GM12878 (cell line): Measurements from ENCODE around the gene ZBTB39. TPM values are rescaled to one million over a fixed set of nuclear protein-coding genes. Genes with fewer than 3 reads are reported as not detected.

Source experiments
- ATAC-seq: fragments of 200-7000 bp; cut with Tn5 transposase; 3 replicates; pipeline ENCODE4 v1.9.1; 2020; ENCODE audit warnings: mild to moderate bottlenecking, moderate library complexity
- BruUV-seq: library from RNA; stranded (reverse); fragments of 400-500 nt; replicated peaks from 2 replicates; lab custom pipeline; 2021; lab: Mats Ljungman, UMichigan
- CTCF ChIA-PET: fragments of 300-600 bp; sonication (Branson Sonifier 250); formaldehyde crosslinking; extraction: SDS; loops from one replicate; lab custom pipeline; 2021; ENCODE audit warnings: inconsistent platforms; lab: Yijun Ruan, JAX
- POLR2A ChIA-PET: fragments of 350-600 bp; formaldehyde crosslinking; extraction: SDS; loops from one replicate; lab custom pipeline; 2021; ENCODE audit warnings: inconsistent platforms; lab: Charles Lee
- RAD21 ChIA-PET: fragments of 300-600 bp; sonication (Branson Sonifier 250); formaldehyde crosslinking; loops from one replicate; lab custom pipeline; 2023; ENCODE audit warnings: antibody characterized with exemption; ENCODE audit not compliant: unreplicated experiment; lab: Charles Lee
- SMC1A ChIA-PET: fragments of 300-600 bp; sonication (Branson Sonifier 250); formaldehyde crosslinking; loops from one replicate; lab custom pipeline; 2023; ENCODE audit not compliant: unreplicated experiment, uncharacterized antibody; lab: Charles Lee
- DNase-seq: peaks from one replicate; pipeline ENCODE4 v3.0.0-alpha.2; 2011; ENCODE audit warnings: low read depth, low spot score
- FAIRE-seq: peaks from 3 replicates; lab custom pipeline; 2011; peaks lifted over from hg19 to GRCh38; lab: Jason Lieb, UNC
- H2AFZ ChIP-seq: 2 replicates; pipeline ENCODE4 v1.6.0; 2011; ENCODE audit warnings: low read depth, low read length, control low read depth; ENCODE audit not compliant: control insufficient read depth
- H3K27ac ChIP-seq: 2 replicates; pipeline ENCODE4 v1.5.1; 2011; ENCODE audit warnings: control low read depth; ENCODE audit not compliant: control insufficient read depth, insufficient read depth
- H3K27me3 ChIP-seq, 2 experiments: replicated peaks in 1 of 2; 2 replicates each; pipeline versions ENCODE4 v1.6.0 to v1.6.1; 2011; ENCODE audit warnings: low read length in 1 of 2; ENCODE audit not compliant: control insufficient read depth in 2 of 2, insufficient read depth in 2 of 2
- H3K36me3 ChIP-seq, 2 experiments: 2 replicates each; pipeline ENCODE4 v1.5.1; 2011; ENCODE audit warnings: low read length in 1 of 2; ENCODE audit not compliant: control insufficient read depth in 2 of 2, insufficient read depth in 2 of 2
- H3K4me1 ChIP-seq: 2 replicates; pipeline ENCODE4 v1.6.1; 2011; ENCODE audit warnings: mild to moderate bottlenecking, low read length, moderate library complexity, mixed read lengths; ENCODE audit not compliant: control insufficient read depth, insufficient read depth
- H3K4me2 ChIP-seq: 2 replicates; pipeline ENCODE4 v1.6.0; 2011; ENCODE audit warnings: control low read depth; ENCODE audit not compliant: control insufficient read depth, insufficient read depth
- H3K4me3 ChIP-seq: fragments of 200-600 bp; sonication (generic); 2 replicates; pipeline ENCODE4 v1.5.1; 2016
- H3K79me2 ChIP-seq: 2 replicates; pipeline ENCODE4 v1.6.0; 2011; ENCODE audit warnings: low read length; ENCODE audit not compliant: control insufficient read depth, insufficient read depth
- H3K9ac ChIP-seq: 2 replicates; pipeline ENCODE4 v1.8.0; 2011; ENCODE audit warnings: low read length, control low read depth, mixed read lengths; ENCODE audit not compliant: control insufficient read depth, insufficient read depth
- H3K9me3 ChIP-seq: replicated peaks from 3 replicates; pipeline ENCODE4 v1.5.1; 2011; ENCODE audit warnings: mild to moderate bottlenecking, low read length; ENCODE audit not compliant: control insufficient read depth, insufficient read depth
- H4K20me1 ChIP-seq: 2 replicates; pipeline ENCODE4 v1.6.0; 2011; ENCODE audit not compliant: control insufficient read depth, insufficient read depth
- EED ChIP-seq: sonication (generic); IDR thresholded peaks from 2 replicates; pipeline ENCODE4 v1.6.1; 2016; ENCODE audit warnings: antibody characterized with exemption, low read depth
- ESRRA ChIP-seq: IDR thresholded peaks from 2 replicates; pipeline ENCODE4 v1.6.1; 2012; ENCODE audit warnings: mild to moderate bottlenecking, low read length, improper control_type of control experiment
- IKZF1 ChIP-seq: fragments of 450-650 bp; conservative IDR thresholded peaks from 2 replicates; pipeline ENCODE4 v1.6.1; 2017; ENCODE audit warnings: antibody characterized with exemption, mild to moderate bottlenecking
- MEF2B ChIP-seq: fragments of 450-650 bp; IDR thresholded peaks from 2 replicates; pipeline ENCODE4 v1.6.1; 2018; ENCODE audit warnings: mild to moderate bottlenecking, moderate library complexity; ENCODE audit not compliant: partially characterized antibody, poor library complexity, severe bottlenecking
- NKRF ChIP-seq: fragments of 450-650 bp; conservative IDR thresholded peaks from 2 replicates; pipeline ENCODE4 v1.6.1; 2017; ENCODE audit warnings: mild to moderate bottlenecking, moderate library complexity
- RAD51 ChIP-seq: fragments of 450-650 bp; IDR thresholded peaks from 2 replicates; pipeline ENCODE4 v1.6.1; 2016; ENCODE audit warnings: moderate library complexity, mild to moderate bottlenecking, inconsistent platforms
- SUPT20H ChIP-seq: IDR thresholded peaks from 2 replicates; pipeline ENCODE4 v1.6.1; 2011; ENCODE audit warnings: low read depth, mild to moderate bottlenecking, low read length, moderate library complexity, borderline replicate concordance; ENCODE audit not compliant: control insufficient read depth
- ZNF24 ChIP-seq: fragments of 450-650 bp; IDR thresholded peaks from 2 replicates; pipeline ENCODE4 v1.6.1; 2017; ENCODE audit warnings: antibody characterized with exemption, mild to moderate bottlenecking
- WGBS: methylation state at CpG from one replicate; pipeline ENCODE4 v1.1.6; 2016; ENCODE audit warnings: low lambda C conversion rate; ENCODE audit not compliant: insufficient replicate concordance, insufficient coverage; ENCODE audit errors: missing lambda C conversion rate; 5-methylcytosine and 5-hydroxymethylcytosine counted together
- in situ Hi-C: fragments of 300-500 bp; cut with MboI; formaldehyde crosslinking; loops from 9 replicates; pipeline ENCODE4 v1.14.3; 2018; ENCODE audit warnings: mixed read lengths
- intact Hi-C: fragments of 100-400 bp; cut with micrococcal nuclease; formaldehyde crosslinking; loops from one replicate; pipeline ENCODE4 v1.14.2; 2022; ENCODE audit not compliant: unreplicated experiment
- polyA plus RNA-seq, 11 experiments: library from polyadenylated mRNA; depleted of rRNA in 4 of 11; unstranded in 6 of 11; stranded (reverse) in 5 of 11; fragments of >200 nt; fragmentation: Nextera tagmentation in 4 of 11; fragmentation: Illumina TruSeq in 1 of 11; extraction: Ambion mirVana in 4 of 11; extraction: Trizol in 1 of 11; gene quantifications; 1 replicate in 1 of 11; 2 replicates in 10 of 11; pipeline versions ENCODE4 v1.2.1 to v1.2.3, GENCODE V29; 2011 to 2016; ENCODE audit warnings: inconsistent platforms in 2 of 11, missing spikeins in 2 of 11, low read depth in 1 of 11
- total RNA-seq, 4 experiments: library from RNA; depleted of rRNA in 3 of 4; stranded (reverse); fragments of >200 nt in 3 of 4; fragmentation: Illumina TruSeq in 1 of 4; extraction: Trizol in 1 of 4; gene quantifications; 2 replicates each; pipeline versions ENCODE4 v1.2.1 to v1.2.3, GENCODE V29; 2013 to 2021
- TF ChIP-seq, protein P1 (sequence below): IDR thresholded peaks from 2 replicates; pipeline ENCODE4 v1.6.1; 2012; ENCODE audit warnings: low read length, inconsistent platforms
- TF ChIP-seq, protein P2 (sequence below): IDR thresholded peaks from 2 replicates; pipeline ENCODE4 v1.6.1; 2012; ENCODE audit warnings: low read depth, low read length, improper control_type of control experiment

The ZBTB39 gene
- total and polyA plus RNA-seq, 10 of the 15 experiments (the other 5 are each of a cell fraction or from before 2014, with no cell fraction given) = 0.88 to 6.8 (median 4.4) TPM

GRCh38 chr12:57037264-57037663 lies 30.9 kb upstream of the ZBTB39 start:
- WGBS = 53% methylated on average over 3 of the region's 3 CpGs
- RAD21 ChIA-PET = no interaction called here
- H3K9ac ChIP-seq = no peak overlapping the region
- intact Hi-C loops = no loop called here
- in situ Hi-C loops = no loop called here
- no peak overlapping the region for H3K4me3 ChIP-seq
- DNase-seq = no peak
- no peaks in the 10 kb centered on the region for H3K9me3 ChIP-seq
- H3K36me3 ChIP-seq = no peaks in the 10 kb centered on the region
- POLR2A ChIA-PET = no interaction called here
- H4K20me1 ChIP-seq = no peaks in the 10 kb centered on the region
- no peaks in the 10 kb centered on the region for H3K79me2 ChIP-seq
- TF ChIP-seq ESRRA = no peak
- TF ChIP-seq EED = no peak
- TF ChIP-seq SUPT20H = no peak
- TF ChIP-seq, protein P1, sequence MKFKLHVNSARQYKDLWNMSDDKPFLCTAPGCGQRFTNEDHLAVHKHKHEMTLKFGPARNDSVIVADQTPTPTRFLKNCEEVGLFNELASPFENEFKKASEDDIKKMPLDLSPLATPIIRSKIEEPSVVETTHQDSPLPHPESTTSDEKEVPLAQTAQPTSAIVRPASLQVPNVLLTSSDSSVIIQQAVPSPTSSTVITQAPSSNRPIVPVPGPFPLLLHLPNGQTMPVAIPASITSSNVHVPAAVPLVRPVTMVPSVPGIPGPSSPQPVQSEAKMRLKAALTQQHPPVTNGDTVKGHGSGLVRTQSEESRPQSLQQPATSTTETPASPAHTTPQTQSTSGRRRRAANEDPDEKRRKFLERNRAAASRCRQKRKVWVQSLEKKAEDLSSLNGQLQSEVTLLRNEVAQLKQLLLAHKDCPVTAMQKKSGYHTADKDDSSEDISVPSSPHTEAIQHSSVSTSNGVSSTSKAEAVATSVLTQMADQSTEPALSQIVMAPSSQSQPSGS = no peak
- no peak for TF ChIP-seq RAD51
- TF ChIP-seq MEF2B = no peak
- no peak for TF ChIP-seq ZNF24
- TF ChIP-seq NKRF = no peak
- no peak for TF ChIP-seq IKZF1
- TF ChIP-seq, protein P2, sequence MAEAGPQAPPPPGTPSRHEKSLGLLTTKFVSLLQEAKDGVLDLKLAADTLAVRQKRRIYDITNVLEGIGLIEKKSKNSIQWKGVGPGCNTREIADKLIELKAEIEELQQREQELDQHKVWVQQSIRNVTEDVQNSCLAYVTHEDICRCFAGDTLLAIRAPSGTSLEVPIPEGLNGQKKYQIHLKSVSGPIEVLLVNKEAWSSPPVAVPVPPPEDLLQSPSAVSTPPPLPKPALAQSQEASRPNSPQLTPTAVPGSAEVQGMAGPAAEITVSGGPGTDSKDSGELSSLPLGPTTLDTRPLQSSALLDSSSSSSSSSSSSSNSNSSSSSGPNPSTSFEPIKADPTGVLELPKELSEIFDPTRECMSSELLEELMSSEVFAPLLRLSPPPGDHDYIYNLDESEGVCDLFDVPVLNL = no peak
- H3K4me1 ChIP-seq = no peaks in the 10 kb centered on the region
- SMC1A ChIA-PET = no interaction called here
- H2AFZ ChIP-seq = no peak overlapping the region
- CTCF ChIA-PET = interaction anchor here (1.2 kb wide), 1 partner anchor 10 kb away, joined by 3 read pairs; no protein-coding TSS in a partner anchor
- H3K27me3 ChIP-seq = no peaks in the 10 kb centered on the region
- no peak for ATAC-seq
- H3K27ac ChIP-seq = no peak overlapping the region
- no TSS peak for BruUV-seq
- H3K4me2 ChIP-seq = no peak overlapping the region
- FAIRE-seq = no peak
